ENCODE data around the gene DKKL1.

GRCh38 chr19:49395581-49396407, 32.1 kb downstream of the DKKL1 start:
- no peak for TF ChIP-seq CTCF (IDR thresholded peaks at IDR 0.05)
- TF ChIP-seq POLR2A (IDR thresholded peaks at IDR 0.05) = no peak
